ENCODE data around the gene CERS6.

- TF ChIP-seq POLR2AphosphoS5 (IDR thresholded peaks at IDR 0.05; ENCODE audit: borderline replicate concordance, low read depth, low read length): no peak
- no peak for TF ChIP-seq EZH2 (IDR thresholded peaks at IDR 0.05)
- no peak for TF ChIP-seq FOXP2 (optimal IDR thresholded peaks at IDR 0.05; ENCODE audit: control extremely low read depth, extremely low read length, insufficient read depth)
These were observed 87.0 kb downstream of the CERS6 start for GRCh38 chr2:168543037-168543436.

Measured in SK-N-MC (cell line).